HepG2 (cell line): Measurements from ENCODE around the gene GDAP1L1. TPM values are rescaled to one million over a fixed set of nuclear protein-coding genes. Genes with fewer than 3 reads are reported as not detected.

Experiments
- AGO1 ChIP-seq: fragments of 200-400 bp; formaldehyde crosslinking; IDR thresholded peaks from 2 replicates; pipeline ENCODE4 v1.6.1; 2017; ENCODE audit warnings: mild to moderate bottlenecking, low read depth, low read length, moderate library complexity; ENCODE audit not compliant: poor library complexity, severe bottlenecking
- BRCA1 ChIP-seq: sonication (generic); formaldehyde crosslinking; IDR thresholded peaks from 2 replicates; pipeline ENCODE4 v1.4.0; 2020; ENCODE audit warnings: missing genetic modification reagents
- DMAP1 ChIP-seq: IDR thresholded peaks from 2 replicates; pipeline ENCODE4 v1.6.1; 2016
- ERF ChIP-seq: IDR thresholded peaks from 2 replicates; pipeline ENCODE4 v1.6.1; 2018; ENCODE audit warnings: missing biosample characterization, missing genetic modification reagents
- FOXK2 ChIP-seq: fragments of 450-650 bp; IDR thresholded peaks from 2 replicates; pipeline ENCODE4 v1.6.1; 2016
- FOXP1 ChIP-seq, 2 experiments: fragments of 450-650 bp in 1 of 2; IDR thresholded peaks; 2 replicates each; pipeline ENCODE4 v1.6.1; 2017 to 2018; ENCODE audit warnings: antibody characterized with exemption in 1 of 2
- GABPA ChIP-seq, 2 experiments: IDR thresholded peaks; 2 replicates each; pipeline ENCODE4 v1.6.1; 2011 to 2016; ENCODE audit warnings: low read depth in 2 of 2, low read length in 1 of 2, missing biosample characterization in 1 of 2, missing genetic modification characterization in 1 of 2
- HMG20A ChIP-seq: IDR thresholded peaks from 2 replicates; pipeline ENCODE4 v1.6.1; 2016; ENCODE audit warnings: borderline replicate concordance
- KDM4B ChIP-seq: sonication (generic); formaldehyde crosslinking; IDR thresholded peaks from 2 replicates; pipeline ENCODE4 v1.4.0; 2020; ENCODE audit warnings: missing genetic modification reagents
- KDM5B ChIP-seq: sonication (generic); formaldehyde crosslinking; IDR thresholded peaks from 2 replicates; pipeline ENCODE4 v1.4.0; 2020; ENCODE audit warnings: missing genetic modification reagents, mild to moderate bottlenecking, borderline replicate concordance
- MATR3 ChIP-seq: sonication (generic); formaldehyde crosslinking; IDR thresholded peaks from 2 replicates; pipeline ENCODE4 v1.4.0; 2020; ENCODE audit warnings: missing genetic modification reagents
- MIXL1 ChIP-seq: IDR thresholded peaks from 2 replicates; pipeline ENCODE4 v1.6.1; 2016
- NAIF1 ChIP-seq: sonication (generic); formaldehyde crosslinking; IDR thresholded peaks from 2 replicates; pipeline ENCODE4 v1.5.0; 2020; ENCODE audit warnings: mild to moderate bottlenecking, missing genetic modification reagents, borderline replicate concordance
- PITX1 ChIP-seq: sonication (generic); formaldehyde crosslinking; IDR thresholded peaks from 2 replicates; pipeline ENCODE4 v1.5.1; 2020; ENCODE audit warnings: mild to moderate bottlenecking, missing genetic modification reagents
- PPARG ChIP-seq: conservative IDR thresholded peaks from 2 replicates; pipeline ENCODE4 v1.6.1; 2016; ENCODE audit warnings: missing biosample characterization, missing genetic modification reagents
- PTBP1 ChIP-seq: fragments of 200-400 bp; formaldehyde crosslinking; IDR thresholded peaks from 2 replicates; pipeline ENCODE4 v1.6.1; 2018; ENCODE audit warnings: low read length, low read depth; ENCODE audit not compliant: poor library complexity, severe bottlenecking
- RNF2 ChIP-seq: fragments of 450-650 bp; conservative IDR thresholded peaks from 2 replicates; pipeline ENCODE4 v1.6.1; 2016; ENCODE audit warnings: low read depth
- SETDB1 ChIP-seq: sonication (generic); formaldehyde crosslinking; IDR thresholded peaks from 2 replicates; pipeline ENCODE4 v1.5.1; 2020; ENCODE audit warnings: missing genetic modification reagents, mild to moderate bottlenecking, borderline replicate concordance
- SNRNP70 ChIP-seq: fragments of 200-400 bp; formaldehyde crosslinking; IDR thresholded peaks from 2 replicates; pipeline ENCODE4 v1.6.1; 2017; ENCODE audit warnings: mild to moderate bottlenecking, low read depth, low read length, moderate library complexity
- SP2 ChIP-seq: sonication (generic); formaldehyde crosslinking; IDR thresholded peaks from 2 replicates; pipeline ENCODE4 v1.5.1; 2020; ENCODE audit warnings: mild to moderate bottlenecking, missing genetic modification reagents
- TARDBP ChIP-seq: sonication (generic); formaldehyde crosslinking; IDR thresholded peaks from 2 replicates; pipeline ENCODE4 v1.8.0; 2022; ENCODE audit warnings: mild to moderate bottlenecking, missing genetic modification reagents
- ZNF292 ChIP-seq: sonication (generic); formaldehyde crosslinking; IDR thresholded peaks from 2 replicates; pipeline ENCODE4 v1.8.1; 2022; ENCODE audit warnings: mild to moderate bottlenecking, low read depth, missing genetic modification reagents, borderline replicate concordance
- ZNF30 ChIP-seq: sonication (generic); formaldehyde crosslinking; IDR thresholded peaks from 2 replicates; pipeline ENCODE4 v1.5.0; 2020; ENCODE audit warnings: mild to moderate bottlenecking, missing genetic modification reagents
- ZNF619 ChIP-seq: sonication (generic); formaldehyde crosslinking; IDR thresholded peaks from 2 replicates; pipeline ENCODE4 v1.4.0; 2020; ENCODE audit warnings: mild to moderate bottlenecking, missing genetic modification reagents
- ZSCAN25 ChIP-seq: sonication (generic); formaldehyde crosslinking; IDR thresholded peaks from 2 replicates; pipeline ENCODE4 v1.8.0; 2022; ENCODE audit warnings: mild to moderate bottlenecking, missing genetic modification reagents
- polyA plus RNA-seq, 8 experiments: library from polyadenylated mRNA; depleted of rRNA in 3 of 8; stranded (reverse) in 7 of 8; unstranded in 1 of 8; fragments of >200 nt; fragmentation: Illumina TruSeq in 4 of 8; extraction: Trizol in 4 of 8; gene quantifications; 2 replicates each; pipeline versions ENCODE4 v1.2.1 to v1.2.3, GENCODE V29; 2011 to 2016; ENCODE audit warnings: low read depth in 4 of 8, missing spikeins in 1 of 8, mixed read lengths in 1 of 8; ENCODE audit not compliant: insufficient read depth in 1 of 8
- total RNA-seq, 5 experiments: library from RNA; depleted of rRNA; stranded (reverse); fragments of >200 nt; fragmentation: Illumina TruSeq; extraction: Trizol; gene quantifications; 2 replicates each; pipeline ENCODE4 v1.2.3, GENCODE V29; 2016; ENCODE audit warnings: low read depth in 1 of 5
- TF ChIP-seq, protein P1 (sequence below): IDR thresholded peaks from 2 replicates; pipeline ENCODE4 v1.6.1; 2012; ENCODE audit warnings: low read length, improper control_type of control experiment
- TF ChIP-seq, protein P2 (sequence below): sonication (generic); formaldehyde crosslinking; IDR thresholded peaks from 2 replicates; pipeline ENCODE4 v1.5.0; 2020; ENCODE audit warnings: mild to moderate bottlenecking, missing genetic modification reagents

Gene GDAP1L1
- total and polyA plus RNA-seq, 2 of the 13 experiments (the other 11 are each of a cell fraction or from before 2014, with no cell fraction given): 0.04 TPM; not detected in 1

DNA sequence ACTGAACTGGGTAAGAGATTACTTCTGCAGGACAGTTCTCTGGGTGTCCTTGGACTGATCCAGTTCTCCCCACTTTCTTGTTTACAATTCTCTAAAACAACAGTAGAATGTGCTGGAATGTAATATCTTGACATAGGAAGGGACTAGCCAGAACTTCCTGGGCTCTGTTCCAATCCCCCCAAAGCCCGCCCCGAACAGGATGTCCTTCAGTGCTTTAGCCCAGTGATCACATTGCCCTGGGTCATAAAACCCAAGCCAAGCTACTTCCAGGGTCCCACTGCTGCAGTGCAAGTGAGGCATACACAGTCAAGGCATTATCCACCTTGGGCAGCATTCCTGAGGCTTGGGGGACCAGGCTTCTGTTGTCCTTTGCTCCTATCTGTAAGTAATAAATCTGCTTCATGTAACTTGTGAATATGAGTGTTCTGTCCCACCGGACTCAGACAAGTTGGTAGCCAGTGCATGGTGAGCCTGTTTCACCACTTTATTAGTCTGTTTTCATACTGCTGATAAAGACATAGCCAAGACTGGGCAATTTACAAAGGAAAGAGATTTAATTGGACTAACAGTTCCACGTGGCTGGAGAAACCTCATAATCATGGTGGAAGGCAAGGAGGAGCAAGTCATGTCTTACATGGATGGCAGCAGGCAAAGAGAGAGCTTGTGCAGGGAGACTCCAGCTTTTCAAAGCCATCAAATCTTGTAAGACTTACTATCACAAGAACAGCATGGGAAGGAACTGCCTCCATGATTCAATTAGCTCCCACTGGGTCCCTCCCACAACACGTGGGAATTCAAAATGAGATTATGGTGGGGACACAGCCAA lies 40.4 kb downstream of the GDAP1L1 start (continued):
- TF ChIP-seq ZNF292 (CRISPR knock-in tag) (0 out of 2 replicates have a peak, but pooled peaks have one; percentile 36), SETDB1 (no peak), SP2 (CRISPR knock-in tag) (no peak), FOXK2 (no peak), GABPA (IDR thresholded peaks at IDR 0.05; ENCODE audit: low read depth, low read length) (no peak), GABPA (CRISPR knock-in tag; IDR thresholded peaks at IDR 0.05; ENCODE audit: low read depth) (peak; percentile 58; the same call in 1 of the 2 replicates), DMAP1 (CRISPR knock-in tag) (no peak), ZNF619 (CRISPR knock-in tag) (no peak), FOXP1 (IDR thresholded peaks at IDR 0.05) (no peak), FOXP1 (CRISPR knock-in tag; IDR thresholded peaks at IDR 0.05) (peak; percentile 58; the same call in 1 of the 2 replicates), ZNF30 (CRISPR knock-in tag) (no peak), ZSCAN25 (CRISPR knock-in tag) (no peak), BRCA1 (CRISPR knock-in tag) (no peak), AGO1 (no peak), PPARG (peak; percentile 53; the same call in 1 of the 2 replicates), KDM5B (no peak), PITX1 (peak; percentile 54), HMG20A (CRISPR knock-in tag) (peak; percentile 48; the same call in 1 of the 2 replicates), MIXL1 (CRISPR knock-in tag) (no peak), KDM4B (no peak), PTBP1 (no peak), TARDBP (CRISPR knock-in tag) (no peak), SNRNP70 (no peak), RNF2 (no peak), NAIF1 (CRISPR knock-in tag) (no peak), ERF (no peak), MATR3 (CRISPR knock-in tag) (no peak)
- TF ChIP-seq, protein P1, sequence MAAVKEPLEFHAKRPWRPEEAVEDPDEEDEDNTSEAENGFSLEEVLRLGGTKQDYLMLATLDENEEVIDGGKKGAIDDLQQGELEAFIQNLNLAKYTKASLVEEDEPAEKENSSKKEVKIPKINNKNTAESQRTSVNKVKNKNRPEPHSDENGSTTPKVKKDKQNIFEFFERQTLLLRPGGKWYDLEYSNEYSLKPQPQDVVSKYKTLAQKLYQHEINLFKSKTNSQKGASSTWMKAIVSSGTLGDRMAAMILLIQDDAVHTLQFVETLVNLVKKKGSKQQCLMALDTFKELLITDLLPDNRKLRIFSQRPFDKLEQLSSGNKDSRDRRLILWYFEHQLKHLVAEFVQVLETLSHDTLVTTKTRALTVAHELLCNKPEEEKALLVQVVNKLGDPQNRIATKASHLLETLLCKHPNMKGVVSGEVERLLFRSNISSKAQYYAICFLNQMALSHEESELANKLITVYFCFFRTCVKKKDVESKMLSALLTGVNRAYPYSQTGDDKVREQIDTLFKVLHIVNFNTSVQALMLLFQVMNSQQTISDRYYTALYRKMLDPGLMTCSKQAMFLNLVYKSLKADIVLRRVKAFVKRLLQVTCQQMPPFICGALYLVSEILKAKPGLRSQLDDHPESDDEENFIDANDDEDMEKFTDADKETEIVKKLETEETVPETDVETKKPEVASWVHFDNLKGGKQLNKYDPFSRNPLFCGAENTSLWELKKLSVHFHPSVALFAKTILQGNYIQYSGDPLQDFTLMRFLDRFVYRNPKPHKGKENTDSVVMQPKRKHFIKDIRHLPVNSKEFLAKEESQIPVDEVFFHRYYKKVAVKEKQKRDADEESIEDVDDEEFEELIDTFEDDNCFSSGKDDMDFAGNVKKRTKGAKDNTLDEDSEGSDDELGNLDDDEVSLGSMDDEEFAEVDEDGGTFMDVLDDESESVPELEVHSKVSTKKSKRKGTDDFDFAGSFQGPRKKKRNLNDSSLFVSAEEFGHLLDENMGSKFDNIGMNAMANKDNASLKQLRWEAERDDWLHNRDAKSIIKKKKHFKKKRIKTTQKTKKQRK: no peak
- TF ChIP-seq, protein P2, sequence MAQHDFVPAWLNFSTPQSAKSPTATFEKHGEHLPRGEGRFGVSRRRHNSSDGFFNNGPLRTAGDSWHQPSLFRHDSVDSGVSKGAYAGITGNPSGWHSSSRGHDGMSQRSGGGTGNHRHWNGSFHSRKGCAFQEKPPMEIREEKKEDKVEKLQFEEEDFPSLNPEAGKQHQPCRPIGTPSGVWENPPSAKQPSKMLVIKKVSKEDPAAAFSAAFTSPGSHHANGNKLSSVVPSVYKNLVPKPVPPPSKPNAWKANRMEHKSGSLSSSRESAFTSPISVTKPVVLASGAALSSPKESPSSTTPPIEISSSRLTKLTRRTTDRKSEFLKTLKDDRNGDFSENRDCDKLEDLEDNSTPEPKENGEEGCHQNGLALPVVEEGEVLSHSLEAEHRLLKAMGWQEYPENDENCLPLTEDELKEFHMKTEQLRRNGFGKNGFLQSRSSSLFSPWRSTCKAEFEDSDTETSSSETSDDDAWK: no peak
